Parathyroid adenoma (tissue), 2 donors: Measurements from ENCODE around the gene ITSN1.
"Not testable (repeated sequence)": the region's sequence is repeated elsewhere in the genome, so short reads cannot be mapped to it uniquely, and the experiment has no call there.

Experiments used
- H2AFZ ChIP-seq: fragments of 300-600 bp; sonication (generic); one replicate; pipeline ENCODE4 v1.7.0; 2017; ENCODE audit warnings: antibody characterized with exemption, mild to moderate bottlenecking
- H3K27ac ChIP-seq: fragments of 300-600 bp; sonication (generic); one replicate; pipeline ENCODE4 v1.7.0; 2017
- H3K27me3 ChIP-seq: fragments of 300-600 bp; sonication (generic); one replicate; pipeline ENCODE4 v1.7.0; 2017; ENCODE audit warnings: low read length; ENCODE audit not compliant: control insufficient read depth, insufficient read depth
- H3K36me3 ChIP-seq: fragments of 300-600 bp; sonication (generic); one replicate; pipeline ENCODE4 v1.7.0; 2017; ENCODE audit warnings: low read length; ENCODE audit not compliant: control insufficient read depth, insufficient read depth
- H3K4me1 ChIP-seq: fragments of 300-600 bp; sonication (generic); one replicate; pipeline ENCODE4 v1.7.0; 2017; ENCODE audit warnings: control low read depth
- H3K4me2 ChIP-seq: fragments of 300-600 bp; sonication (generic); one replicate; pipeline ENCODE4 v1.7.0; 2017; ENCODE audit warnings: low read length
- H3K4me3 ChIP-seq: fragments of 300-600 bp; sonication (generic); one replicate; pipeline ENCODE4 v1.7.0; 2017; ENCODE audit warnings: low read depth, low read length
- H3K79me2 ChIP-seq: fragments of 300-600 bp; sonication (generic); one replicate; pipeline ENCODE4 v1.7.0; 2017; ENCODE audit warnings: control low read depth
- H3K9ac ChIP-seq: fragments of 300-600 bp; sonication (generic); one replicate; pipeline ENCODE4 v1.7.0; 2017; ENCODE audit warnings: mild to moderate bottlenecking
- H3K9me3 ChIP-seq: fragments of 300-600 bp; sonication (generic); one replicate; pipeline ENCODE4 v1.7.0; 2017; ENCODE audit warnings: low read length; ENCODE audit not compliant: control insufficient read depth
- TF ChIP-seq, protein P1 (sequence below): fragments of 300-600 bp; sonication (generic); IDR thresholded peaks from one replicate; pipeline ENCODE4 v1.7.0; 2017; ENCODE audit warnings: antibody characterized with exemption, mild to moderate bottlenecking
- donor health status: primary hyperparathyroidism.

The ITSN1 gene

DNA sequence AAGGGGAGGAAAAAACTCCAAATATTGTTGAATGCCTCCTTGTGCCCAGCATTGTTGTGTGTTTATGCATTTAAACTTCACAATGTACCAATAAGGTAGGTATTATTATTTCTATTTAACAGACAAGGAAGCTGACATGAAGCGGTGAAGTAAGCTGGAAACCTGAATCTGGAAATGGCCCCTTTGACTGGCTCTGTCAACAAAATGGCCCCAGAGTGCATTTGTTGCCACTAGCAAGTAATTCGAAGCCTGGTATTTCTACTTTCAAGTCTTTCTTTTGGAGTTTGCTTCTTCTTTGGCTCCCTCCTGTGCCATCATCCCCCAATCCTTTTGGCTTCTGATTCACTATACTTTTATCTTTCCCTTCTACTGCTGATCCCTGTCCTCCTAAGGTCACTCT lies 23.9 kb upstream of the ITSN1 start:
- Histone ChIP-seq H3K4me3 (no peak overlapping the region), H2AFZ (no peak overlapping the region), H3K4me1 (no peaks in the 10 kb centered on the region), H3K9me3 (no peaks in the 10 kb centered on the region), H3K27me3 (no peaks in the 10 kb centered on the region), H3K36me3 (no peaks in the 10 kb centered on the region), H3K79me2 (no peaks in the 10 kb centered on the region), H3K9ac (no peak overlapping the region), H3K4me2 (no peak overlapping the region), H3K27ac (no peak overlapping the region)
- TF ChIP-seq, protein P1, sequence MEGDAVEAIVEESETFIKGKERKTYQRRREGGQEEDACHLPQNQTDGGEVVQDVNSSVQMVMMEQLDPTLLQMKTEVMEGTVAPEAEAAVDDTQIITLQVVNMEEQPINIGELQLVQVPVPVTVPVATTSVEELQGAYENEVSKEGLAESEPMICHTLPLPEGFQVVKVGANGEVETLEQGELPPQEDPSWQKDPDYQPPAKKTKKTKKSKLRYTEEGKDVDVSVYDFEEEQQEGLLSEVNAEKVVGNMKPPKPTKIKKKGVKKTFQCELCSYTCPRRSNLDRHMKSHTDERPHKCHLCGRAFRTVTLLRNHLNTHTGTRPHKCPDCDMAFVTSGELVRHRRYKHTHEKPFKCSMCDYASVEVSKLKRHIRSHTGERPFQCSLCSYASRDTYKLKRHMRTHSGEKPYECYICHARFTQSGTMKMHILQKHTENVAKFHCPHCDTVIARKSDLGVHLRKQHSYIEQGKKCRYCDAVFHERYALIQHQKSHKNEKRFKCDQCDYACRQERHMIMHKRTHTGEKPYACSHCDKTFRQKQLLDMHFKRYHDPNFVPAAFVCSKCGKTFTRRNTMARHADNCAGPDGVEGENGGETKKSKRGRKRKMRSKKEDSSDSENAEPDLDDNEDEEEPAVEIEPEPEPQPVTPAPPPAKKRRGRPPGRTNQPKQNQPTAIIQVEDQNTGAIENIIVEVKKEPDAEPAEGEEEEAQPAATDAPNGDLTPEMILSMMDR: no peak

- H3K27me3 ChIP-seq: no peaks in the 10 kb centered on the region
- H3K27ac ChIP-seq: no peak overlapping the region
- H3K4me2 ChIP-seq: no peak overlapping the region
- no peak overlapping the region for H3K9ac ChIP-seq
- no peaks in the 10 kb centered on the region for H3K36me3 ChIP-seq
- H3K9me3 ChIP-seq: no peaks in the 10 kb centered on the region
- no peak overlapping the region for H3K4me3 ChIP-seq
- TF ChIP-seq, protein P1: no peak
- no peaks in the 10 kb centered on the region for H3K79me2 ChIP-seq
- no peak overlapping the region for H2AFZ ChIP-seq
- no peaks in the 10 kb centered on the region for H3K4me1 ChIP-seq
Observed at GRCh38 chr21:33619726-33620125, 22.6 kb upstream of the ITSN1 start.

DNA sequence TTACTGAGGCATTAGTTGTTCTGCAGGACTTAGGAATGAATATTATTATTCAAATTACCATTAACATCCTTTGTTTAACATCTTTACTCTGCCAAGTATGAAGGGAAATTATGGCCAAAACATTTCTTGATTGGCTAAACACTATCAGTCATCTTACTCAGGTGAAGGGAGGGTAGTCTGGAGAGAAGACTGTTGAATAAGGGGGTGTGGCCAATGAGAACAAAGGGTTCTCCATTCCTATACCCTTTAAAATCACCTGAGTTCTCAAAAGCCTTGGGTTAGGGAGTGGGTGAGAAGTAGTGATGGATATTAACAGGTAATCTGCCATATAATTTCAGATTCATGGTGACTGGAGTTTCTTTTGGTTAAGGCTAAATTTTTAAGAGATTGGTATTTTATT lies 20.0 kb upstream of the ITSN1 start:
- Histone ChIP-seq H3K4me2 (no peak overlapping the region), H3K36me3 (no peaks in the 10 kb centered on the region), H3K27me3 (no peaks in the 10 kb centered on the region), H2AFZ (no peak overlapping the region), H3K27ac (no peak overlapping the region), H3K9me3 (no peaks in the 10 kb centered on the region), H3K4me1 (no peaks in the 10 kb centered on the region), H3K9ac (no peak overlapping the region), H3K4me3 (no peak overlapping the region), H3K79me2 (no peaks in the 10 kb centered on the region)
- TF ChIP-seq, protein P1: no peak

- not testable (repeated sequence) for H3K9me3 ChIP-seq, H3K79me2 ChIP-seq, H3K4me3 ChIP-seq, H3K4me1 ChIP-seq, H3K4me2 ChIP-seq, H3K36me3 ChIP-seq, H2AFZ ChIP-seq, H3K27me3 ChIP-seq, H3K27ac ChIP-seq, H3K9ac ChIP-seq
Observed at GRCh38 chr21:33626151-33626550, 16.1 kb upstream of the ITSN1 start.

GRCh38 chr21:33634254-33634653 lies 8.0 kb upstream of the ITSN1 start:
- TF ChIP-seq, protein P1: no peak
- Histone ChIP-seq H3K9me3 (no peaks in the 10 kb centered on the region), H3K36me3 (no peaks in the 10 kb centered on the region), H3K4me2 (no peak overlapping the region), H3K9ac (no peak overlapping the region), H2AFZ (no peak overlapping the region), H3K4me1 (no peaks in the 10 kb centered on the region), H3K27me3 (no peaks in the 10 kb centered on the region), H3K4me3 (no peak overlapping the region), H3K79me2 (peaks cover 15% of the 10 kb centered on the region), H3K27ac (no peak overlapping the region)
